Femur (tissue), 1 donor: ENCODE measurements around the gene ZNF300.
"Not testable (repeated sequence)": the region's sequence is repeated elsewhere in the genome, so short reads cannot be mapped to it uniquely, and the experiment has no call there.

Experiments
- DNase-seq: peaks from one replicate; pipeline ENCODE4 v3.0.0-alpha.2; 2017

The ZNF300 gene

GRCh38 chr5:150845185-150845859 is 59.5 kb downstream of the ZNF300 start:
- not testable (repeated sequence) for DNase-seq
